Activated effector memory CD4-positive, alpha-beta T cell treated with anti-CD3 and anti-CD28 coated beads, Interleukin-2, amount 50 U/mL, for 16 hours (primary cell): Measurements from ENCODE around the gene FUT9.

Experiments
- DNase-seq: peaks from one replicate; pipeline ENCODE4 v3.0.0-alpha.2; 2020

The FUT9 gene

DNA sequence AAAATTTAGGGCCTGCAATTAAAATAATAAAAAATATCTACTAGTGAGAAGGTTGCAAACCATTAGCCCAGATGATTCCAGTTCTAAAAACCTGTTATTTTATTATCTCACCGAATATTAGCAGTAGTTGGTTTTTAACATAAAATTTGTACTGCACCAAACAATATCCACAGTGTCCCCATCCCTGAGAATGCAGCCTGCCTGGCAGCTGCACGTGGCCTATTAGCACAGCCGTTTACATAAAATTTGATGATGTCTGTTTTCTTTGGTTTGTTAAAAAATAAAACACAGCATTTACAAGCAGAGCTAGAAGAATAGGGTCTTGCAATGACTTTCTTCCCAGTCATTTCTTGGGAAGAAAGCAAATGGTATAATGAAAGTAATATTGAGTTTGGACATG lies 58.2 kb downstream of the FUT9 start:
- no peak for DNase-seq

DNA sequence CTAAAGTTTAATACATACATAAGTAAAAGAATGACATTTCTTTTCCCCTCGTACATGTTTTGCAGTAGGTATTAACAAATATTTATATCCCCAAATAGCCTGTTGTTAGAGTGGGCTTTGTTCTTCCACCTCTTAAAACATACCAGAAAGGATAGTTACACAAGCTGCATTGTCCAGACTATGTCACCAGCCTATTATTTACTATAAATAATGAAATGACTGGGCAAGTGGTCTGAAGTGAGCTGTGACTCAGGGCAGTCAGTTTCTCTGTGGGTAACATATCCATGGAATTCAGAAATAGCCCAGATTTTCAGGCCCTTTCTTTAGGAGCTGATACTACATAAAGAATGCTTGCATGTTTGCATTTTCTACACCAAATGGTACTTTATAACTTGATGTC lies 60.1 kb downstream of the FUT9 start:
- no peak for DNase-seq

DNA sequence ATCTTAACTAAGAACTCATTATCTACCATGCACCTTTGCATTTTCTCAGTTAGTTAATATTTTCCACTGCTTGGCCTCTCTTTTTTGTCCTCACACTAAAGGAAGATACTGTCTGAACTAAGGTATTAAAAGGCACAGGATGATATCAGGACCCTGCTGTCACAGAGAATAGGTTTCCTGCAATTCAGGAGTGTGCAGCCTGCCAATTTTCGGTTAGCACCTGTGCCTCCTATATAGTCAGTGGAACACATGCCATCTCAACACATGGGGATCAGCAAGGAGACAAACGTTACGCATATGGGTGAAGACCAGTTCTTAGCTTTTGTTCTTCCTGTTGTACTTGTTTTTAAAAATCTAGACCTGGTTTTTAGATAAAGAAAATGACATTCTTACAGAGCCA lies 71.0 kb downstream of the FUT9 start:
- DNase-seq: no peak

DNA sequence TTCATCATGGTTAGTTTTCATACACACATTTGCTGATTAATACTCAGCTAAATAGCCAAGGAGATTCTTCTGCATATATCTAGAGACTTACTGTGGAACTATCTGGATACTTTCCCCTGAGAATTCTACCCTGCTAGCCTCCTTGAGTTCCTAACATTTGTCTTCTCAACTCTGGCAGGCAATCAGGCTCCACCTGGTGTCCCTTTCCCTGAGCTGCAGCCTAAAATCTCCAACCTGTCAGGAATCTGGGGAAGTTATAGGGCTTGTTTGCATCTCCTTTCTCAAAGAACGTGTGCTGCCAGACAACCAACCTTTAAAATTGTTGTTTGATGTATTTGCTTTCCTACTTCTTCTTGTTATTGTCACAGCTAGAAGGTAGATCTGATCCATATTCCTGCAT lies 73.4 kb downstream of the FUT9 start:
- no peak for DNase-seq

DNA sequence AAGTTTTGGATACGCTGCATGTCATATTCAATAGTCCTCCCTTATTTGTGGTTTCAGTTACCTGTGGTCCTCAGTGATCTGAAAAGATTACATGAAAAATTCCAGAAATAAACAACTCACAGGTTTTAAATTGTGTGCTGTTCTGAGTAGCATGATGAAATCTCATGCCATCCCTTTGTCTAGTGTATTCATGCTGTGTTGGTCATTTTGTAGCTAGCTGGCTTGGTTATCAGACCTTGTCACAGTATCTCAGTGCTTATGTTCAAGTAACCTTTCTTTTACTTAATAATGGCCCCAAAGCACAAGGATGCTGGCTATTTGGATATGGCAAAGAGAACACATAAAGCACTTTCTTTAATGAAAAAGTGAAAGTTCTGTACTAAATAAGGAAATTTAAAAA lies 78.3 kb downstream of the FUT9 start:
- DNase-seq: no peak

- no peak for DNase-seq
Observed at GRCh38 chr6:96099069-96099468, 83.3 kb downstream of the FUT9 start.

DNA sequence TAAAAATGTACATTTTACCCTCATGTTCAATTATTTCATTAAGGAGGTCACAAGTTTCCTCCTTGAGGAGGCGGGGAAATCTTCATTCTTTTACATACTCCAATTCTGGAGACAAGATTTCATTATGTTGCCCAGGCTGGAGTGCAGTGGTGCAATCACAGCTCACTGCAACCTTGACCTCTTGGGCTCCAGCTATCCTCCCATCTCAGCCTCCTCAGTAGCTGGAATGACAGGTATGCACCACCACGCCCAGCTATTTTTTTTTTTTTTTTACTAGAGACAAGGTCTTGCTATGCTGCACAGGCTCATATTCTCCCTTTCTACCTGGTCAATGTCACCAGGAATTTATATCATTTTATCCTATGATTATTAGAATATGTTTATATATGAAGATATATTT lies 85.8 kb downstream of the FUT9 start:
- no peak for DNase-seq

DNA sequence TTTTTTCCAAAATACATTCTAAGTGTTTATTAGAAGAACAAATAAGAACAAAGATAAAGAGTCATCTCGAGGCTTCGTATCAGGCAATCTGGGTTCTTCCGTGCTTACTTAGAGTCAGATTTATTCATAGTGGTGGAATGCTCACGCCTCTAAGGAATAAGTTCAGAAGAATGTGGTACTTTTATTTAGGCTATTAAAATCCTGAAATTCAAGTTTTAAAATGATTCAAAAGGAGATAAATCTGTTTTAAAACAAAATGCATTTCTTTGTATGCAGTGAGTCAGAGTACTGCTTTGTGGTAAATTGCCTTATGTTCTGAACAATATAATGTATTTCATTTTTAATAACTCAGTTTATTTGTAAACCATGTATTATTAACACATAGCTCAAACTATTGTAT lies 89.1 kb downstream of the FUT9 start:
- no peak for DNase-seq

- no peak for DNase-seq
Observed at GRCh38 chr6:96110878-96111277, 95.1 kb downstream of the FUT9 start.

- DNase-seq: no peak
Observed at GRCh38 chr6:96116674-96117073, 100.9 kb downstream of the FUT9 start.

GRCh38 chr6:96124778-96125177 lies 109.0 kb downstream of the FUT9 start:
- DNase-seq: no peak

- no peak for DNase-seq
Observed at GRCh38 chr6:96138406-96138805, 122.6 kb downstream of the FUT9 start.

GRCh38 chr6:96142142-96142541 lies 126.4 kb downstream of the FUT9 start:
- no peak for DNase-seq

GRCh38 chr6:96150431-96150830 lies 134.7 kb downstream of the FUT9 start:
- no peak for DNase-seq

DNA sequence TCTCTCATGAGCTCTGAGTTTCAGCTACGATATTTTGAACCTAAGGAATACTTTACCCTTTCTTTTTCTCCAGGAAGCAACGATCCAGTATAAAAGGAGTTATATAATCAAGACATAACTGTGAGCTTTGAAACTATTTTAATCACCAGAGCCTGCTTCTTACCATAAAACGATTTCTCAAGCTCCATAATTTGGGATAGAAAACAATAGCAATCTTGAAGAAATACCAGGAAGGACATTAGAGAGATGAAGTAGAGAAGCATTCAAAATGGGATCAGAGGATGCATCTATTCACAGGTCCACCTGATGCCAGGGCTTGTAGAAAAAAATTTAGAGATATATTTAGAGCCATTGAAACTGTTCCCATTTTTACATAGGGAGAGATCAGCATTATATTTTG lies 135.9 kb downstream of the FUT9 start:
- DNase-seq: no peak

DNA sequence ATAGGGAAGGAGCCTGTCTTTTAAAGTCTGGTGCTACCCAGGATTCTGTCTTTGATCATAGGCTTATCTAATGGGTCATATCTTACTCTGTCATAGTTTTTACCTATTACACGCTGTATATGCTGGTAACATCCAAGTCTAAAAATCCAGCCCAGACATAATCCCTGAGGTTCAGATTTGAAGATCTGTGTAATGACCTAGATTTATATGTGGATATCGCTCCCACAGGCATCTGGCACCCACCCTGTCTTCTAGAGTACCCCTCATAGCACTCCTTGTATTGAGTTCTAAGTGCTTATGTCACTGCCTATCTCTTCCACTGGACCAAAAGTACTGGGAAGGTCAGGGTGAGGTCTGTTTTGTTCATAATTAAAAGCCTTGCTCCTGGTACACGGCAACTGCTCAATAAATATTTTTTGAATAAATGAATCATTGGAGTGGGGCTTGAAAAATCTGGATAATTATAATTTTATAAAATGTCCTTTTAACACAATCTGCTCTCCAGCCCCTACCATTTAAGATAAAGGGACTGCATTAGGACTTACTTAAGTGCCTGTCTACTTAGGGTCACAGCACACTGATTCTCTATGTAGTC lies 136.4 kb downstream of the FUT9 start:
- DNase-seq: no peak

- no peak for DNase-seq
Observed at GRCh38 chr6:96153775-96154174, 138.0 kb downstream of the FUT9 start.

DNA sequence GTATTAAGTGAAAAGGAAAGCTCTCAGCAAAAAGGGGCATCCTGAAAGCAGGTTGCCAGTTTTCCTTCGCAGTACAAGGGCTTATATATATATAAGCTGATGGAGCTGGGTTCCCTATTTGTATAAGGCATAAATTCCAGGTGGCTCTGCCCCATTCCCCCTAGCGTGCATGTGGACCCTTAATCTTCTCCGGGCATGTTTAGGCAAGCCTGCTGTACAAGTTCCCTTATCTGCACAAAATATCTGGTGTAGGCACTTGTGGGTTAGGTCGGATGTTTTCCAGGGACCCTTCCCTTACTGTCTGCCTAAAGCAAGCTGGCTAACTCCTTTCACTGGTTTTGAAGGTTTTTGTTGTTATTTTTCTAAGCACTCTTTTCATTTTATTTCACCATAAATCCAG lies 140.7 kb downstream of the FUT9 start:
- DNase-seq: no peak

- DNase-seq: no peak
Observed at GRCh38 chr6:96157018-96157565, 141.3 kb downstream of the FUT9 start.

DNA sequence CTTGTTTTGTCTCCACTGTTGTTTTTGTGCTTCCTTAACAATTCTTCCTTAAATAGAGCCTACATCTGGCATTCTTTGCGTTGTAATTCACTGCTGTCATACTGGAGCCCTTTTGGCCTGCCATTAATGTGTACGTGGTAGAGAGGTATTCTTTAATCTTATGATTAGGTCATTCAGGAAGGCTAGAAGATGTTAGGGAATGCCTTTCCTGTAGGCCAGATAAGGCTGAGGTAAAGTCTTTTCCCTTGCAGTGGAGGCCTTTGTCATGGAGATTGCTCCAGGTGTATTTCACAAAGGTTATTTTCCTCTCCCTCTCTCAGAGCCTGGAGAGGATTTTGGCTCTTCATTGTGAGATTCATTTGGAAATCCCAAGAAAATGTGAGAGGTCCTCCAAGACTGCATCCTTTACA lies 146.9 kb downstream of the FUT9 start:
- no peak for DNase-seq

GRCh38 chr6:96164802-96165201 lies 149.0 kb downstream of the FUT9 start:
- DNase-seq: no peak

DNA sequence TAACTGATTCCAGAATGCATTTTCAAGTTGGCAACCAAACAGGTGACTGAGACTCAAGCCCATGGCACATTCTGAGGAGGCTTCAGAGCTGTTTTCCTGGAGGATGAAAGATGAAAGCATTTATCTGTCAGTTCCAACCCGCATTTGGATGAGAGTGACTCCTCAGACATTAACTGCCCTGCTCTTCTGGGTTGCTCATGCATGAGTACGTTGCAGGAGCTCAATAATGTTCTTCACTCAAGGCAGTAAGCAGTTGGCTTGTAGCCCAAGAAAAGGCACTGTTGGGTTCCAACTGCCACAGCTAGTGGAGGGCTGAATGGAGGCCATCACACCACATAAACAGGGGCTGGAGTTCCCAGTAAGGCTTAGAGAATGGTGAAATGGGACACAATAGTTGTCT lies 155.3 kb downstream of the FUT9 start:
- no peak for DNase-seq

GRCh38 chr6:96184798-96185197 lies 169.0 kb downstream of the FUT9 start:
- no peak for DNase-seq

DNA sequence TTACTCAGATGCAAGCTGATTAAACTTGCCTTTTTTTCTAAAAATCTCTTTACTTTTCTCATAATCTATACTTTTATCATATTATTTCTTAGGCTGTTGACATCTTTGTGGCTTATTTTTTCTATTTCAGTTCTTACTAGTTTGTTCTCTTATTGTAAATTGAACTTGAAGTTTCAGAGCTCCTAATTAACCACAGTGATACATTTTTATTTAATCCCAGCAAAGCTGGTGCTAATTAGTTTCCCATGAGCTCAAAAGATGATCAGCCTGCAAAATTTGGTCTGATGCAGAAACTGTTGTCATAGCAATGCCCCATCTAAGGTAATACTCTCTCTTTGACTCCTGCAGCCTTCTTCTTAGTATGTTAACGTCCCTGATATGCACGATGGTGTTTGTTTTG lies 170.3 kb downstream of the FUT9 start:
- no peak for DNase-seq

DNA sequence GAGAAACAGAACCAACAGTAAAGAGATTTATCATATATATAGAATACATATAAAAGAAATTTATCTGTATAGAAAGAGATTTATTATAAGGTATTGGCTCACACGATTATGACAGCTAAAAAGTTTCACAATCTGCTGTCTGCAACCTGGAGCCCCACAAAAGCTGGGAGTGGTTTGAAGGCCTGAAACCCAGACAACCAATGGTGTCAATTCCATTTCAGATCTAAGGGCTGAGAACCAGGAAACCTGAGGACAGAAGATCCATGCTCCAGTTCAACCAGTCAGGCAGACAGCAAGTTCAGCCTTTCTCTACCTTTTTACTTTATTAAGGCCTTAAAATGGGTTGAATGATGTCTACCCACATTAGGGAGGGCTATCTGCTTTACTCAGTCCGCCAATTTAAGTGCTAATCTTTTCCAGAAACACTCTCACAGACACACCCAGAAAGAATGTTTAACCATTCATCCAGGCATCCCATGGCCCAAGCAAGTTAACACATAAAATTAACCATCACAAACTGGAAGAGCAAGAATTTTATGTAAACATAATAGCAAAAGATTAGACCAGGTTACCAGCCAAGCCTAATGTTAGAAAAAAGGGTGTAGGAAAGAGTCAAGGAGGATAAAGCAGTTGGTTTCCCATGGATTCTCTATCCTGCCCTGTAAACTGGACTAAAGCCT lies 170.9 kb downstream of the FUT9 start:
- no peak for DNase-seq
